ENCODE results near the gene CDC20.

DNA sequence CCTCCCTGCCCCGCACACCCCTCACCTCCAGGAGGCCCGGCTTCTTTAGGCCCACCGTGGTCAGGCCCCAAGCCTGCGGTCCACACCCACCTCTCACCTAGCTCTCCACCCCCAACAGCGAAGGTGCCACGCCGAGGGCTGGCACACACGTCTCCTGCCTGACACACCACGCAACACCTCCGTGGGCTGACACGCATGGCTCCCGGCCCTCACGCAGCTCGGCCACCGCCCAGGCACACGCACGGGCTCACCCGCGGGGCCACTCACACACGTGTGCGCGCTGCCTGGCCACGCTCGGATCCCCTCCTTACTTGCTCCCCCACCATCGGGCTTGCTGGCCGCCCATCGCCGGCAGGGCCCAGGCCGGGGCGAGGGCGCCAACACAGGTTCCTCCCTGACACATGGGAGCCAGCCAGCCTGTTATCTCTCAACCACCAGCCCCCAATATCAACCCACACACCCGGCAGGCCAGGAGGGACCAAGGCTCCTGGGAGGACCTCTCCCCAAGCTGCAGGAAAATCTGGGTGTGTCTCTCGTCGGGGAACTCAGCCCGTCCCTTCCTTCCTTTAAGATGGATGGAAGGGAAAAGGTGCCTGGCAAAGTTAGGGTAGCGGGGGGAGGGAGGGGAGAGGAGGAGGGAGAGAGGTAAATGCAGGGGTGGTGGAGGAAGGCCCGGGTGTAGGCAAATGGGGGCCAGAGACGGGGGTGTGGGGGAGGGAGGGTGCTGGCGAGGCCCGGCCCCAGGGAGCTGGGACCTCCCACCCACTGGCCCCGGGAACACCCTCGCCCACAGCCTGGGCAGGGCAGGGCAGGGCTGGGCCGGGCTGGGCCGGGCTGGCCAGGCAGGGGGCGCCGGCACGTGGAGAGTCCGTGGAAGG, 8.5 kb downstream of the CDC20 start:
- TF ChIP-seq POLR2A (IDR thresholded peaks at IDR 0.05; ENCODE audit: low read depth, low read length) (no peak), POLR2AphosphoS5 (IDR thresholded peaks at IDR 0.05; ENCODE audit: low read depth, low read length) (no peak; the same call in 1 of the 2 replicates), TAF1 (IDR thresholded peaks at IDR 0.05; ENCODE audit: borderline replicate concordance, low read depth, low read length) (no peak)

Data from GM12892 (cell line).